Fibroblast of mammary gland (primary cell): ENCODE data around the gene CDC42EP1.

Experiments
- DNase-seq: peaks from one replicate; pipeline ENCODE4 v3.0.0-alpha.2; 2010; ENCODE audit warnings: low read depth
- H3K4me3 ChIP-seq: 2 replicates; pipeline ENCODE4 v1.5.1; 2011; ENCODE audit warnings: low read depth, mild to moderate bottlenecking, low read length, moderate library complexity; ENCODE audit not compliant: control insufficient read depth
- TF ChIP-seq, protein P1 (sequence below): conservative IDR thresholded peaks from 2 replicates; pipeline ENCODE4 v1.5.1; 2011; ENCODE audit warnings: low read depth, low read length, inconsistent platforms; ENCODE audit not compliant: control insufficient read depth, insufficient read depth

The CDC42EP1 gene

GRCh38 chr22:37559901-37560607 is at the start of gene CDC42EP1:
Gene CDC42EP1 (plus strand): TSS chr22:37560480. CDS start chr22:37566350, 5,870 bp downstream.
- peak within 1 kb of the TSS; percentile 79 for H3K4me3 ChIP-seq
- DNase-seq = peak; percentile 39
- TF ChIP-seq, protein P1, sequence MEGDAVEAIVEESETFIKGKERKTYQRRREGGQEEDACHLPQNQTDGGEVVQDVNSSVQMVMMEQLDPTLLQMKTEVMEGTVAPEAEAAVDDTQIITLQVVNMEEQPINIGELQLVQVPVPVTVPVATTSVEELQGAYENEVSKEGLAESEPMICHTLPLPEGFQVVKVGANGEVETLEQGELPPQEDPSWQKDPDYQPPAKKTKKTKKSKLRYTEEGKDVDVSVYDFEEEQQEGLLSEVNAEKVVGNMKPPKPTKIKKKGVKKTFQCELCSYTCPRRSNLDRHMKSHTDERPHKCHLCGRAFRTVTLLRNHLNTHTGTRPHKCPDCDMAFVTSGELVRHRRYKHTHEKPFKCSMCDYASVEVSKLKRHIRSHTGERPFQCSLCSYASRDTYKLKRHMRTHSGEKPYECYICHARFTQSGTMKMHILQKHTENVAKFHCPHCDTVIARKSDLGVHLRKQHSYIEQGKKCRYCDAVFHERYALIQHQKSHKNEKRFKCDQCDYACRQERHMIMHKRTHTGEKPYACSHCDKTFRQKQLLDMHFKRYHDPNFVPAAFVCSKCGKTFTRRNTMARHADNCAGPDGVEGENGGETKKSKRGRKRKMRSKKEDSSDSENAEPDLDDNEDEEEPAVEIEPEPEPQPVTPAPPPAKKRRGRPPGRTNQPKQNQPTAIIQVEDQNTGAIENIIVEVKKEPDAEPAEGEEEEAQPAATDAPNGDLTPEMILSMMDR = no peak

DNA sequence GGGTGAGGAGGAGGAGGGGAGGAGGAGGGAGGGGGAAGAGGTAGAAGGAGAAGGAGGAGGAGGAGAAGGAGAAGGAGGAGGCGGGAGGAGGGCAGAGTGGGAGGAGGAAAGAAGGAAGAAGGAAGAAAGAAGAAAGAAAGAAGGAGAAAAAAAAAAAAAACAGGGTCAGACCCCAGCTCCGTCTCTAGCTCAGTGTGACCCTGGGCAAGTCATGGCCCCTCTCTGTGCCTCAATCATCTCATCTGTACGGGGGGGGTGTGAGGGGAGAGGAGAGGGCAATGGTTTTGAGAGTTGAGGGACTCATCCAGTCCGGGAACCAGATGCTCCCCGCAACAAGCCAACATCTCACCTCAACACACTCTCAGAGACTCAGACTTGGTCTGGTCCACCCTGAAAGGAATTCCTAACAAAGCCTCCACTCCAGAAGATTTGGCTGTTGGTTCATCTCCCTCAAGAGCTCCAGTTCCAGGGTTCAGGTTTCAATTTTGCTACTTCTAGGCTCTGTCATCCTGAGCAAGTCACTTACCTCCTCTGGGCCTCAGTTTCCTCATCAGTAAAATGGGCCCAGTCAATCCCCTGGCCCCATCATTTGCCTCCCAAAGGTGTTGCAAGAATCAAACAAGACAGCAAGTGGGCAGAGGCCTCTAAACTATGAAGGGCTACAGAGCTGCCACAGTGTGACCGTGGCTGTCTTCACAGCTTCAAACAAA is 48.7 kb upstream of the CDC42EP1 start:
- H3K4me3 ChIP-seq = no peak overlapping the region
- TF ChIP-seq, protein P1 = no peak

DNA sequence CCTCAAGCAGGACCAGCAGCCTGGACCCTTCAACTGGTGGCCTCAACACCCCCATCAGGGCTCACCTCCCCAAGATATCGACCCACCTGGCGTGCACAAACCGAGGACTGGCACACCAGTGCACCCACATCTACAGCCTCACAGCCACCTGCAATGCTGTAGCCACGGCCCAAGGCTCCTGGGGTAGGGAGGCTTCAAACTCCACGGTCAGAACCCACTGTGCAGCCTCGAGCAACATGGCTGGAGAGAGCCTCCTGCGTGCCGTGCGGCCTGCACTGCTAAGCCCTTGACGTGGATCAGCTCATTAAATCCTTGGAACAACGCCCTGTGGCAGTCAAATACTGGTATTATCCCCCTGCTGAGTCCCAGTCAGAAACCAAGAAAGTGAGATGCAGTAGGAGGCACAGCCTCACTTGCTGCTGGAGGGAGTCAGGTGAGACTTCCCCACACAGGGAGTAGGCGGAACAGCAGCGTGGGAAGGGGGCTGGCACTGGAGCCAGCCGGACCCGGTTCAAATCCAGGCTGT is 45.7 kb upstream of the CDC42EP1 start:
- TF ChIP-seq, protein P1 = no peak

More for the DNA sequence above, 48.7 kb upstream of the CDC42EP1 start:
- DNase-seq = no peak

GRCh38 chr22:37515901-37516300 is 44.4 kb upstream of the CDC42EP1 start:
- TF ChIP-seq, protein P1 = no peak
- no peak overlapping the region for H3K4me3 ChIP-seq
- no peak for DNase-seq

More for the DNA sequence above, 45.7 kb upstream of the CDC42EP1 start:
- no peak for DNase-seq
- H3K4me3 ChIP-seq = no peak overlapping the region

DNA sequence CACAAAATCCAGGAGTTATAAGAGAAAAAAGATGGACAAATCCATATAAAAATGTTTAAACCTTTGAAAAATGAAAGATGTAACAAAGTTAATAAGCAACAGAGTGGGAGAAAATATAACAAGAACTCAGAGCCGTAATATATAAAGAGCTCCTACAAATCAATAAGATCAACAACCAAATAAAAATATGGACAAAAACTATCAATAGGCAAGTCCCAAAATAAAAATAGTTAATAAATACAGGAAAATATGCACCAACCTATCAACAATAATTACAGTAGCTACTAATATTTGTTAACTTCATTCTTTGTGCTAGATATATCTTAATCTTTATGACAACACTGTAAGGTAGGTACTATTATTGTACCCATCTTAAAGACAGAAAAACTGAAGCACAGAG is 43.8 kb upstream of the CDC42EP1 start:
- no peak for DNase-seq
- TF ChIP-seq, protein P1 = no peak
- no peak overlapping the region for H3K4me3 ChIP-seq

DNA sequence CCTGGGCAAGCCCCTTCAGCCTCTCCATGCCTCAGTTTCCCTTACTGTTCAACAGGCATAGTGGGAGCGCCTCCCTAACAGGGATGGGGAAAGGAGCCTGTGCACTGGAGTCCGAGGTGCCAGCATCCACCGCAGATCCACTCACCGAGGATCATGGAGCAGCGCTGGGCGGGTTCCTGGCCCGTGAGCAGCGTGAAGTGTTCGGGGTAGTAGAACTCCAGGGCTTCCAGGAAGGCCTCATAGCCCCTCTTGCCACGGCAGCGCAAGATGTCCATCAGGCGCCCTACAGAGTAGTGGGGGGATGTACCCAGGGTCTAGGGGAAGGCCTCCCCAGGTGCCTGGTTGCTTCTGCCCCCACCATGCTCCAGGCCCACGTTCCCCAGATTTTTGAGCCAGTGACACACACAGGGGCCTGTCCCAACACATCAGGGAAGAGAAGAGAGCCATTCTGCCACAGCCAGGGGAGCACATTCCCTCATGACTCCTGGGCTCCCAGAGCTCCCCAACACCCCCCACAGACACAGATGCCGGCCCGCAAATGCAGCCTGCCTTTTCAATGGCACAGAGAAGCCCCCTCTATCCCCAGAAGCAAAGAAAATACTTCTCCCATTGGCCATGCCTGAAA is 42.3 kb upstream of the CDC42EP1 start:
- no peak for DNase-seq
- H3K4me3 ChIP-seq = peak overlapping the region; percentile 40
- TF ChIP-seq, protein P1 = no peak
